GM12878 (cell line): ENCODE results near the gene PPP1R3G.

ENCODE experiments used
- CHD4 ChIP-seq: fragments of 200-600 bp; sonication (generic); IDR thresholded peaks from 2 replicates; pipeline ENCODE4 v1.6.1; 2016; ENCODE audit warnings: mild to moderate bottlenecking
- CTCF ChIP-seq, 3 experiments: IDR thresholded peaks in 2 of 3; conservative IDR thresholded peaks in 1 of 3; 2 replicates each; pipeline ENCODE4 v1.5.1; 2011; ENCODE audit warnings: low read depth in 3 of 3, low read length in 3 of 3, mild to moderate bottlenecking in 3 of 3, control low read depth in 2 of 3, moderate library complexity in 2 of 3, inconsistent platforms in 1 of 3, mixed read lengths in 1 of 3; ENCODE audit not compliant: control insufficient read depth in 2 of 3, insufficient read depth in 1 of 3; ENCODE audit errors: extremely low read depth in 1 of 3
- MYC ChIP-seq: IDR thresholded peaks from 2 replicates; pipeline ENCODE4 v1.6.1; 2011; ENCODE audit warnings: mild to moderate bottlenecking, low read length, moderate library complexity, inconsistent platforms; ENCODE audit not compliant: insufficient read depth, insufficient replicate concordance, insufficient read length, severe bottlenecking
- POLR2A ChIP-seq: IDR thresholded peaks from 2 replicates; pipeline ENCODE4 v1.6.1; 2011; ENCODE audit warnings: low read depth, mild to moderate bottlenecking, low read length
- SIX5 ChIP-seq: IDR thresholded peaks from 2 replicates; pipeline ENCODE4 v1.6.1; 2011; ENCODE audit warnings: mild to moderate bottlenecking, low read depth, low read length, moderate library complexity; ENCODE audit not compliant: severe bottlenecking
- TAF1 ChIP-seq: IDR thresholded peaks from 2 replicates; pipeline ENCODE4 v1.6.1; 2011; ENCODE audit warnings: mild to moderate bottlenecking, low read depth, low read length, borderline replicate concordance
- ZBTB11 ChIP-seq: fragments of 450-650 bp; formaldehyde crosslinking; IDR thresholded peaks from 2 replicates; pipeline ENCODE4 v1.5.0; 2022; ENCODE audit warnings: mild to moderate bottlenecking, missing genetic modification characterization

GRCh38 chr6:5068153-5068751 lies 16.9 kb upstream of the PPP1R3G start:
- TF ChIP-seq MYC (no peak), SIX5 (no peak), CTCF (IDR thresholded peaks at IDR 0.05 in 2 of 3, conservative IDR thresholded peaks at IDR 0.05 in 1 of 3; ENCODE audit: control insufficient read depth in 2 of 3, extremely low read depth in 1 of 3, insufficient read depth in 1 of 3, low read depth in 3 of 3, low read length in 3 of 3) (no peak), ZBTB11 (no peak), CHD4 (no peak), TAF1 (no peak), POLR2A (no peak)
